ENCODE results near the gene ACKR3.

ACKR3 gene

DNA sequence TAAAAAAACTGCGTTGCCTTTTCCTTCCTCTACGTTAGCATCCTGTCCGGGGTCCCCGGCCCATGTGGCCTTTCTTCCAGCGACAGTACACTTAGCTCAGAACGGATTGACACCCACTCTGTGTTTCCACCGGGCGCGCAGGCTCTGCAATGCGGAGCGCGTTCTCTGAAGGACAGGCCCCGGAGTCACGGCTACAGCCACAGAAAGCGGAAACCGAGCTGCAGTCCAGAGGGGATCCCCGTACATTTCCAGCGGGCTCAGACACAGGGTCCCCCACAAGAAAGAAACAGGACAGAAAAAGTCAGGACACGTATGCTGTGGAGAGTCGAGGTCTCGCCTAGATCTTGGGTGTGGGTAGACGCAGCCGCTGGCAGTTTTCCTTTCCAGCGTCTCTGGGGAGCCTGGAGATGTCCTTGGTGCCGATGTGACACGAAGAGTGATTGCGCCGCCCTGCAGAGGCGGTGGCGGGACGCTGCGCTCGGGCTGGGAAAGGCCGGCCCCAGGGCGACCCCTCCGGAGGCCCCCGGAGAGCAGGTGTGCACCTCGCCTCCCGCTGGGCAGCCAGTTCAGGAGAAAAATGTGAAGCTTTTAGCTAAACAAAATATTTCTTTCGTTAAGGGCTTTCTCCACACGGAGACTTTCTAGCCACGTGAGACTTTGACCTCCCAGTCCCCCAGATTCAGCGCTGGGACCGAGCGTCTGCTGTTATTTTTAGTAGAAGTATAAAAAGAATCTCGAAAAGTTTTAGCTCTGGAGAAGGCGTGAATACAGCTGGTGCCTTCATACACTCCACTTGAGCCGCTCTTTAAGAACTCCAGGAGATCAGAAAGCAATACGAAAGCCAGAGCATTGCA is 1.3 kb upstream of the ACKR3 start:
- TF ChIP-seq, protein P1, sequence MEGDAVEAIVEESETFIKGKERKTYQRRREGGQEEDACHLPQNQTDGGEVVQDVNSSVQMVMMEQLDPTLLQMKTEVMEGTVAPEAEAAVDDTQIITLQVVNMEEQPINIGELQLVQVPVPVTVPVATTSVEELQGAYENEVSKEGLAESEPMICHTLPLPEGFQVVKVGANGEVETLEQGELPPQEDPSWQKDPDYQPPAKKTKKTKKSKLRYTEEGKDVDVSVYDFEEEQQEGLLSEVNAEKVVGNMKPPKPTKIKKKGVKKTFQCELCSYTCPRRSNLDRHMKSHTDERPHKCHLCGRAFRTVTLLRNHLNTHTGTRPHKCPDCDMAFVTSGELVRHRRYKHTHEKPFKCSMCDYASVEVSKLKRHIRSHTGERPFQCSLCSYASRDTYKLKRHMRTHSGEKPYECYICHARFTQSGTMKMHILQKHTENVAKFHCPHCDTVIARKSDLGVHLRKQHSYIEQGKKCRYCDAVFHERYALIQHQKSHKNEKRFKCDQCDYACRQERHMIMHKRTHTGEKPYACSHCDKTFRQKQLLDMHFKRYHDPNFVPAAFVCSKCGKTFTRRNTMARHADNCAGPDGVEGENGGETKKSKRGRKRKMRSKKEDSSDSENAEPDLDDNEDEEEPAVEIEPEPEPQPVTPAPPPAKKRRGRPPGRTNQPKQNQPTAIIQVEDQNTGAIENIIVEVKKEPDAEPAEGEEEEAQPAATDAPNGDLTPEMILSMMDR (IDR thresholded peaks at IDR 0.05; ENCODE audit: insufficient read depth, missing control alignments): no peak
- FAIRE-seq: no peak

DNA sequence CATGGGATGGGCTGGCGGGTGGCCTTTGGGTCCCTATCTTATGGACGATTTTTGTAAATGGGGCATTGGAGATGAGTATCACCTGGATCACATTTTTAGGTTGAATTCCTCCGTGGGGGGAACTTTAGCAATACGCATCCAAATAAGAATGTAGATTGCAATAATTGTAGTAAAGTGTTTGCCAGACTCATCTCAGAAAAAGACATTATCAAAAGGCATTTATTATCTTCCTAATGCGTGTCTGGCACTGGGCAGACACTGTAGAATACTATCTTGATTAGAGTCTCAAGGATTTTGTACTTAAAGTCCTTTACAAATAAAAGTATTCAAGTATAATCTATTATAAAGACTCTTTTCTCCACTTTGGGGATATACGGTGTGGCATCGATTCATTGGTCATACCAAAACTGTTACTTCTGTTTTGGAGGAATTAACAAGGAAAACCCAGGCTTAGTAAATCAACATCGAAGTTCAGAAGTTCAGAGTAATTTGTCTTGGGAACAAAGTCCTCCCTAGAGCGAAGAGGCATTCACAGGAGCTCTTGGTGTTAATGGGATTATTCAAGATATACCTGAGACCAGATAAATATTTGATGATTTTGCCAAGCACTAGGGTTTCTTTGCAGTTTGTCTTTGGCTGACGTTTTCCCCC is 578 bp upstream of the ACKR3 start:
- FAIRE-seq: no peak
- TF ChIP-seq, protein P1 (IDR thresholded peaks at IDR 0.05; ENCODE audit: insufficient read depth, missing control alignments): no peak
- no peak for DNase-seq (ENCODE audit: insufficient read length, low spot score)

More for the DNA sequence above, 1.3 kb upstream of the ACKR3 start:
- no peak for DNase-seq (ENCODE audit: insufficient read length, low spot score)

DNA sequence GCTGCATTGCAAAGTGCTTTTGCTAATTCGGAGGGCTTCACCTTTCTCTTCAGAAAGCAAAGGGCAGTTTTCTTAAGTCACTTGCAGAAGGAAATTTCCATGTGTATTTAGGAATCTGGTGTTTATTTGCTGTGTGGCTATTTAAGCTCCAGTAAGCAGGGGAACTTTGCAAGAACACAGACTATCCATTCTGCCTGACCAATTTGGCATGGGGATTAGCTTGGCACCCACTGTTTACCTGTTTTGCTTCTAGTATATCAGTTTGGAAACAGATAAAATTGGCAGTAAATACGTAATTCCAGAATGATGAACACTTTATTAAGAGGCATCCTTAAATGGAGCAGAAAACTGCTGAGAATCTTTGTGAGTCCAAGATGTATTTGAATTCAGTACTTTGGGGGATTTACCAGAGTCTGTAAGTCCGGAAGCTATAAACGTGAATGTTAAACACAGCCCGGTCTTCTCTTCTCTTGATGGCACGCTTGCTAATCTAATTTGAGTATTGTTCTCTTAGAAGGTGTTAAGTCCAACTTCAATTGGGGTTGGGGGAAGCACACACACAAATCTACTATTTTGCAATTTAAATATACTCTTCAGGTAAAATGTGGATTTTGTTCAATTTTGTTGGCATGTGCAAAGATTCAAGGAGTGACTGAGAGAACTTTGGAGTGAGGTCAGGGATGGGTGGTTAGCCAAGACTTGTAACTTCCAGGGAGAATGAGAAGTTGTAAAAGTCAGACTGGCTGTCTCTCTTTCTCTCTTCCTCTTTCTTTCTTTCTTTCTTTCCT is 650 bp downstream of the ACKR3 start:
- FAIRE-seq: no peak
- DNase-seq (ENCODE audit: insufficient read length, low spot score): no peak
- TF ChIP-seq, protein P1 (IDR thresholded peaks at IDR 0.05; ENCODE audit: insufficient read depth, missing control alignments): no peak

GRCh38 chr2:236571145-236571544 is 1.5 kb downstream of the ACKR3 start:
- FAIRE-seq: no peak
- TF ChIP-seq, protein P1 (IDR thresholded peaks at IDR 0.05; ENCODE audit: insufficient read depth, missing control alignments): no peak

GRCh38 chr2:236572482-236572881 is 2.9 kb downstream of the ACKR3 start:
- DNase-seq (ENCODE audit: insufficient read length, low spot score): no peak
- FAIRE-seq: no peak
- TF ChIP-seq, protein P1 (IDR thresholded peaks at IDR 0.05; ENCODE audit: insufficient read depth, missing control alignments): no peak

More at GRCh38 chr2:236571145-236571544, 1.5 kb downstream of the ACKR3 start:
- DNase-seq (ENCODE audit: insufficient read length, low spot score): no peak

DNA sequence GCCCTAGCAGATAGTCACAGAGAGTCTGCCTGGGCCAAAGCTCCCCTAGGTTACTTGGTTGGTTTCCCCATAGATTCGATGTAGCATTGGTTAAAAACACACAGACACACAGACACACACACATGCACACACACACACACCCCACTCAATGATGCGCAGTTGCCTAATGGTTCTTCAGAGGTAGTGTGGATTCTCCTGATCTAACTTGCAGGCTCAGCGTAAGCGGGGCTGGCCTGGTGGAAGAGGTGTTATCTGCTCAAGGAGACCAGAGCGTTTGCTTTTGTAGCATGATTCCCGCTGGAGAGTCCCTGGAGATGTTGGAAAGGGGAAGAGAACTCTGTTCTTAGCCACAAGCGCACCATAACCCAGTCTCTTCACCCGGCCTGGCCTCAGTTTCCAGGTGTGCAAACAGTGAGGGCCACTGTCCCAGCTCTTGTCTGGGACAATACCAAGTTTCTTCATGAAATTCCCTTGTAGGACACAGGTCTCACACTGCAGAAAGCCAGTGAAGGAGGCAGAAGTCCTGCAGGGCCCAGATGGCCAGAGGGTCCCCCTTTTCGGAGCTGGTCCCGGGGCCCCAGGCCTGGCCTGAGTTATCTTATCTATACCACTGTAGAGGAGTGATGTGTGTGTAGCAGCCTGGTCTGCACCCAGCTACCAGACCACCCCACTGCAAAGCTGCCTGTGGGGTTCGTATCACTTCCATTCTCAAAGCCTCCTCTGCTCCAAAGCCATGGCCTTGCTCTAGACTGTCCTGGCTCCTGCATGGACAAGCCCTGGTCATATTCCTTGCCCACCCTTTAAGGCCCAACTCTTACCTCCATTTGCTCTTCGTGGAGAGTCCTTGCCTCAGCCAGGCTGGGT is 3.7 kb downstream of the ACKR3 start:
- FAIRE-seq: no peak
- TF ChIP-seq, protein P1 (IDR thresholded peaks at IDR 0.05; ENCODE audit: insufficient read depth, missing control alignments): no peak
- DNase-seq (ENCODE audit: insufficient read length, low spot score): no peak

All from D721Med (cell line).